A673 (cell line): ENCODE data around the gene DDX39A.

Experiments used
- CTCF ChIP-seq: fragments of 300-800, 200-600 bp; sonication (generic); conservative IDR thresholded peaks from 2 replicates; pipeline ENCODE4 v1.5.1; 2017; ENCODE audit warnings: low read depth, mild to moderate bottlenecking, antibody characterized with exemption, low read length, moderate library complexity, mixed read lengths
- EZH2 ChIP-seq: fragments of 200-600 bp; sonication (generic); IDR thresholded peaks from 2 replicates; pipeline ENCODE4 v1.6.1; 2017; ENCODE audit warnings: borderline replicate concordance, low read depth, mild to moderate bottlenecking, mixed read lengths, antibody characterized with exemption, low read length; ENCODE audit not compliant: poor library complexity, severe bottlenecking

- TF ChIP-seq EZH2, result no peak
- TF ChIP-seq CTCF, result no peak
Measured at GRCh38 chr19:14434543-14435319, 15.6 kb upstream of the DDX39A start.
